Heart left ventricle (tissue), 16 donors: ENCODE results near the gene CHML. TPM values are rescaled to one million over a fixed set of nuclear protein-coding genes. Genes with fewer than 3 reads are reported as not detected.

Source experiments
- ATAC-seq, 4 donors: fragments of 200-7000 bp; cut with Tn5 transposase; one replicate each; pipeline ENCODE4 v1.9.1; 2020 to 2022; ENCODE audit warnings: moderate library complexity in 4 of 4, mild to moderate bottlenecking in 3 of 4, moderate number of reproducible peaks in 1 of 4
- DNase-seq, 5 donors: peaks; one replicate each; pipeline ENCODE4 v3.0.0-alpha.2; 2020
- H3K27ac ChIP-seq, 12 donors: fragments of 200-600 bp; sonication (generic) in 4 of 12; one replicate each; pipeline versions ENCODE4 v1.5.0 to v1.8.0; 2016 to 2022; ENCODE audit warnings: mild to moderate bottlenecking in 2 of 12
- H3K27me3 ChIP-seq, 9 donors: fragments of 200-600 bp; sonication (generic) in 2 of 9; one replicate each; pipeline versions ENCODE4 v1.5.1 to v1.8.0; 2016 to 2022; ENCODE audit warnings: mild to moderate bottlenecking in 3 of 9
- H3K36me3 ChIP-seq, 9 donors: fragments of 200-600 bp; sonication (generic) in 2 of 9; one replicate each; pipeline versions ENCODE4 v1.5.0 to v1.8.0; 2018 to 2022; ENCODE audit warnings: mild to moderate bottlenecking in 2 of 9
- H3K4me1 ChIP-seq, 12 donors: fragments of 200-600 bp; sonication (generic) in 4 of 12; one replicate each; pipeline versions ENCODE4 v1.5.0 to v1.8.0; 2016 to 2022; ENCODE audit warnings: mild to moderate bottlenecking in 3 of 12
- H3K4me3 ChIP-seq, 12 donors: fragments of 200-600 bp; sonication (generic) in 4 of 12; one replicate each; pipeline versions ENCODE4 v1.5.0 to v1.8.0; 2017 to 2022; ENCODE audit warnings: mild to moderate bottlenecking in 9 of 12, moderate library complexity in 4 of 12
- H3K9me3 ChIP-seq, 12 donors: fragments of 200-600 bp; sonication (generic) in 4 of 12; one replicate each; pipeline versions ENCODE4 v1.5.0 to v1.8.0; 2016 to 2022; ENCODE audit warnings: mild to moderate bottlenecking in 1 of 12
- POLR2A ChIP-seq, 2 donors: fragments of 450-650 bp; IDR thresholded peaks; one replicate each; pipeline ENCODE4 v1.6.1; 2017; ENCODE audit warnings: antibody characterized with exemption in 2 of 2, mild to moderate bottlenecking in 2 of 2, moderate library complexity in 2 of 2
- WGBS, 4 donors: extraction: QIAGEN DNeasy Blood & Tissue Kit in 2 of 4; methylation state at CpG; one replicate each; pipeline versions ENCODE4 v1.1.5 to v1.1.7; 2013 to 2018; 5-methylcytosine and 5-hydroxymethylcytosine counted together
- intact Hi-C, 10 donors: fragments of 100-400 bp; cut with DNase I; formaldehyde crosslinking; loops; one replicate each; pipeline versions ENCODE4 v1.11.1 to v1.14.2; 2022
- polyA plus RNA-seq, 2 donors: library from polyadenylated mRNA; stranded (reverse); fragments of 200-250 nt; gene quantifications; one replicate each; pipeline ENCODE4 v1.2.3, GENCODE V29; 2013
- total RNA-seq, 9 donors: library from RNA; depleted of rRNA in 2 of 9; stranded (reverse); fragments of >200 nt in 2 of 9; fragmentation: NEBNext Ultra II Directional in 3 of 9; extraction: Animal tissue kit (Norgen Biotek cat#: 25700) in 3 of 9; gene quantifications; one replicate each; pipeline versions ENCODE4 v1.1.0 to v1.2.4, GENCODE V29; 2016 to 2023
- TF ChIP-seq, protein P1 (sequence below), 12 donors: fragments of 200-600 bp; sonication (generic) in 4 of 12; IDR thresholded peaks; one replicate each; pipeline versions ENCODE4 v1.5.0 to v1.8.0; 2018 to 2022; ENCODE audit warnings: antibody characterized with exemption in 12 of 12, mild to moderate bottlenecking in 5 of 12
- donor health status: ischemic (EF 13 %, LVEDD 7.1; RV severe dilation, severe dysfunction).
- donor health status: healthy with polysubstance abuse.
- donor health status: DM: no; HTN: yes; CAD: no.
- donor health status: DM: no; HTN: no; CAD: no.
- donor health status: ischemic (EF 25% LVEDD 6.9; RV normal size, moderate dysfunction).
- donor health status: ischemic (EF 25% LVEDD 5.7; RV mildly dilated, moderate dysfunction).
- donor health status: healthy.
- donor health status: DM: yes; HTN: yes; CAD: no.
- donor health status: ischemic (EF 35%, LVEDD 5.7; RV mildly dilated, moderate dysfunction).
- donor health status: nonischemic (EF 11% LVEDD 7.7; RV severe dilation, severe dysfunction).
- donor health status: DM: yes; HTN: yes; CAD: no.
- donor health status: PGD.
- donor health status: ischemic (EF 29% LVEDD 5.4; RV normal size, mild dysfunction).
- donor health status: nonischemic (EF 23%, LVEDD 6.1; RV moderate dilation, normal function).

Gene CHML
- total and polyA plus RNA-seq, 11 donors: 1.1 to 9.8 (median 6.6) TPM

DNA sequence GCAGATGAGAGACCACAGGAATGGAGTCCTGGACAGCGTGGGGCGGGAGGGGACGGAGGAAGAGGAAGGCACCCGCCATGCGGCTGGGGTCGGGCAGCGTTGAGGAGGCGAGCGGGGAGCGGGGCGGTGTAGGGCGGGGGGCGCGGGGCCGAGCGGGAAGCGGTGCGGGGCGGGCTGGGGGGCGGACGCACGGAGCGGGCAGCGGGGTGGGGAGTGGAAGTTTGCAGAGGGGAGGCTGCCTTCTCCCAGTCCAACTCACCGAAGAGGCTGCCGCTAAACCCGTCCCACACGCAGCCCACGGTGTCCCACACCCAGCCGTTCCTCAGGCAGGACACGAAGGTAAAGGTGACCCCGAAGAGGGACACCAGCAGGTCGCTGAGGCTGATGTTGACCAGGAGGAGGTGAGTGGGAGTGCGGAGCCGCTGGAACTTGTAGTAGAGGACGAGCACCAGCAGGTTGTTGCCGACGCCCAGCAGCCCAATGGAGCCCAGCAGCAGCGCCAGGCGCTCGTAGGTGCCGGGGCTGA lies 483 bp downstream of the CHML start:
- DNase-seq: peak; percentile 35 to 63 (median 41)
- WGBS, 4 donors: 1% methylated on average over 26 to 42 of the region's 42 CpGs
- TF ChIP-seq, protein P1, sequence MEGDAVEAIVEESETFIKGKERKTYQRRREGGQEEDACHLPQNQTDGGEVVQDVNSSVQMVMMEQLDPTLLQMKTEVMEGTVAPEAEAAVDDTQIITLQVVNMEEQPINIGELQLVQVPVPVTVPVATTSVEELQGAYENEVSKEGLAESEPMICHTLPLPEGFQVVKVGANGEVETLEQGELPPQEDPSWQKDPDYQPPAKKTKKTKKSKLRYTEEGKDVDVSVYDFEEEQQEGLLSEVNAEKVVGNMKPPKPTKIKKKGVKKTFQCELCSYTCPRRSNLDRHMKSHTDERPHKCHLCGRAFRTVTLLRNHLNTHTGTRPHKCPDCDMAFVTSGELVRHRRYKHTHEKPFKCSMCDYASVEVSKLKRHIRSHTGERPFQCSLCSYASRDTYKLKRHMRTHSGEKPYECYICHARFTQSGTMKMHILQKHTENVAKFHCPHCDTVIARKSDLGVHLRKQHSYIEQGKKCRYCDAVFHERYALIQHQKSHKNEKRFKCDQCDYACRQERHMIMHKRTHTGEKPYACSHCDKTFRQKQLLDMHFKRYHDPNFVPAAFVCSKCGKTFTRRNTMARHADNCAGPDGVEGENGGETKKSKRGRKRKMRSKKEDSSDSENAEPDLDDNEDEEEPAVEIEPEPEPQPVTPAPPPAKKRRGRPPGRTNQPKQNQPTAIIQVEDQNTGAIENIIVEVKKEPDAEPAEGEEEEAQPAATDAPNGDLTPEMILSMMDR (IDR thresholded peaks at IDR 0.05): no peak
- TF ChIP-seq POLR2A (IDR thresholded peaks at IDR 0.05): no peak
- Histone ChIP-seq H3K4me1 (peaks cover 0 to 35% (median 10%) of the 10 kb centered on the region in 12 donors), H3K4me3 (peak overlapping the region; percentile 73 to 98 (median 90)), H3K36me3 (peaks cover 0 to 9% (median 0%) of the 10 kb centered on the region in 9 donors), H3K27ac (peak overlapping the region; percentile 17 to 86 (median 78)), H3K27me3 (no peaks in the 10 kb centered on the region), H3K9me3 (peaks cover 0 to 20% (median 0%) of the 10 kb centered on the region in 12 donors)
- peak in 3 of 4 donors; percentile 4 to 23 (median 19) for ATAC-seq
- intact Hi-C loops: loop anchor here in 4 of 10 donors (5.0 kb wide), 3 partner anchors 107 to 208 kb away; partner anchors contain the start of genes EXO1 (in 2 of the 4) and KMO (in 1 of the 4)

DNA sequence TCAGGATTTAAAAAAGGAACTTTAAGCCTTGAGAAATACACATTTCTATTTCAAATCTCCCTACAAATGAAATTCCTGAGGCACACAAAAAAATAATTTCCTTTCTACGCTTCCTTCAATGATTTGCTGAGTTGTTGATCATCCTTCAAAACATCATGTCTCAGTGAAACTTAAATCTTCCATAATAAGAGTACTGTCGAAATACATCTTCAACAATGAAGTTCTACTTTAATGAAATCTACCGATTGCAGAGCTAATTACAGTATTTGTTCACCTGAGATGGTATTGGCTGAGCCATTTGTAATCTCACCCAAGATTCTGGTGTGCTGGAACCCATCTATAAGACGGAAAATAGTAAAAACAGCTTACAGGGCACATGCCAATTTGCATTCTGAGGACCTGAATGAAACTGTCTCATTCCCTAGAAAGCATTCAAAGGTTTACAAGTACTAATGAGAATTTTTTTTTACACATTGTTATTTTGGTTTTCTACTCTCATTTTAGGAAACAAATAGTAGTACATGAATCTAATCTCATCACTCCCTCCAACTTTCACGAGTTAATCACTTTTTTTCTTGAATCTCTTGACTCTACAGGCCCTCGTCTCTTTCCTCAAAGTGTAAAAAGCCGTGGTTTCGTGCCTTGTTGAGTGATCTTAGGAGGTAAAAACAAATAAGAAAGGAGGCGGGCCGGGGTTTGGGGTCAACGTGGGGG lies 1.1 kb downstream of the CHML start:
- ATAC-seq: no peak
- Histone ChIP-seq H3K9me3 (peaks cover 0 to 20% (median 0%) of the 10 kb centered on the region in 12 donors), H3K4me1 (peaks cover 0 to 35% (median 10%) of the 10 kb centered on the region in 12 donors), H3K27ac (peak overlapping the region in 7 of 12 donors; percentile 30 to 84 (median 78)), H3K4me3 (peak overlapping the region; percentile 73 to 98 (median 90)), H3K36me3 (peaks cover 0 to 14% (median 0%) of the 10 kb centered on the region in 9 donors), H3K27me3 (no peaks in the 10 kb centered on the region)
- WGBS, 4 donors: 14 to 19% (median 16%) methylated on average over 11 of the region's 11 CpGs
- no peak for DNase-seq
- TF ChIP-seq POLR2A (IDR thresholded peaks at IDR 0.05): no peak
- TF ChIP-seq, protein P1 (IDR thresholded peaks at IDR 0.05): no peak
- intact Hi-C loops: loop anchor here in 1 of 10 donors (5.0 kb wide), 1 partner anchor 107 kb away; the partner anchor contains the start of gene KMO

DNA sequence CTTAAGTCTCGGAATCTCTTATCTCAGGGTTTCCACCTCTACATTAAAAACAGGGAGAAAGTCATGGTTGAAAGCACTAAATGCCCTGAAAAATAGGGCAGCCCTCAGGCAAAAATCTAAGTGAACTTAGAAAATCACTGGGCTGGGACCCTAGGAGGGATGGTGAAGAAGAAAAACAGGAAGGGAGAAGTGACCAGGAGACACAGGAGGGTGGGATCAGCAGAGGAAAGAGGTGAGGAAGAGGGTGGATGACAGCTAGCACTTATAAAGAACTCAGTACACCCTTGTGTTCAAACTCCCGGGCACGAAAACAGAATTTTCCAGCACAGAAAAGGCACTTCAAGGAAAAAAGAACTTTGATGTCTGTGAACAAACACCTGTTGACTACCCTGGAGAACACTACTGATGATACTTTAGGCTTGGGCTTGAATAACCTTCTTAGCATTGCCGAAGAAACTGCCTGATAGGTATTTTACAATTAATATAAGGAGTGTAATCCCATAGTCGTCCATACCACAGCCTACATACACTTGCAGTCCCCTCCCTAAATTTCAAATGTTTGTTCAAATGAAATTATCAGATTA lies 2.0 kb downstream of the CHML start:
- TF ChIP-seq, protein P1 (IDR thresholded peaks at IDR 0.05): no peak
- TF ChIP-seq POLR2A (IDR thresholded peaks at IDR 0.05): no peak
- Histone ChIP-seq H3K36me3 (peaks cover 0 to 14% (median 0%) of the 10 kb centered on the region in 9 donors), H3K4me1 (peaks cover 0 to 35% (median 10%) of the 10 kb centered on the region in 12 donors), H3K4me3 (peak overlapping the region in 3 of 12 donors; percentile 1 to 98 (median 91)), H3K27ac (no peak overlapping the region), H3K9me3 (peaks cover 0 to 17% (median 0%) of the 10 kb centered on the region in 12 donors), H3K27me3 (no peaks in the 10 kb centered on the region)
- 77 to 81% (median 79%) methylated on average over 5 of the region's 5 CpGs for whole genome bisulfite sequencing, 4 donors
- intact Hi-C loops: loop anchor here in 1 of 10 donors (5.0 kb wide), 1 partner anchor 106 kb away; the partner anchor contains the start of gene KMO
- DNase-seq (no peak), ATAC-seq (no peak)
